Measurements from ENCODE around the gene NRXN3.

The NRXN3 gene

GRCh38 chr14:78170203-78170602, at the start of gene NRXN3:
NRXN3 (plus strand) TSS chr14:78170373; CDS start chr14:78243094, 72,721 bp downstream.
- peak in 1 of 2 experiments; percentile 33 for DNase-seq

GRCh38 chr14:78122436-78122835, 47.7 kb upstream of the NRXN3 start:
- DNase-seq = no peak

GRCh38 chr14:78123650-78124253, 46.4 kb upstream of the NRXN3 start:
- DNase-seq = no peak

DNA sequence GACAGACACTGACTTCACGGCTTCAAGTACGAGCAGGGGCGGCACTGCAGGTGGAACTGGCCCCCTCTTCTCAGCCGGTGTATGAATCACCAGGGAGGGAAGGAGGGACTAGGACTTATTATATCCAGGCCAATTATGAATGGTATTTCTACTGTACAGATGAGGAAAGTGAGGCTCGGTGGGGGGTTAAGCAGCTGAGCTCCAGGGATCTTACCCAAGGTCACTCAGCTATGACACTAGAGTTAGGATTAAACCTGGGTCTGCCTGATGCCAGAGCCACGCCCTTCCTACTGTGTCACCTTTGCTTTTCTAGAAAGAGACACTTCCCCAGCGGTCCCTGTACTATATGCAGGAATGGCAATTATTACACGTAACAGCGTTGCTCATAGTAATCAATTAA, 42.2 kb upstream of the NRXN3 start:
- no peak for DNase-seq

DNA sequence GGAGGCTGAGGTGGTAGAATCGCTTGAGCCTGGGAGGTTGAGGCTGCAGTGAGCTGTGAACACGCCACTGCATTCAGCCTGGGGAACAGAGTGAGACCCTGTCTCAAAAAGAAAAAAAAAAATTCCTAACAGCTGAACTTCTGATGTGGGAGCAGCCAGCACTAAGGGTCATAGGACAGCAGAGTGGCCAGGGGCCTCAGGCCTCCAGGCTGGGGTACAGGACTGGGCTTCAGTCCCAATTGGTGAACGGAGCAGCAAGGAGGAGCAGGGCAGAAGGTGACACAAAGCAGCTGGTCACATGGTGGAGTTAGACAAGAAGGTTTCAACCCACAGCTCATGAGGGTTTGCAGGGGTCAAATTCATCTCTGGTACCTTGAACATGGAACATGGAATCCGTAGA, 40.8 kb upstream of the NRXN3 start:
- no peak for DNase-seq

DNA sequence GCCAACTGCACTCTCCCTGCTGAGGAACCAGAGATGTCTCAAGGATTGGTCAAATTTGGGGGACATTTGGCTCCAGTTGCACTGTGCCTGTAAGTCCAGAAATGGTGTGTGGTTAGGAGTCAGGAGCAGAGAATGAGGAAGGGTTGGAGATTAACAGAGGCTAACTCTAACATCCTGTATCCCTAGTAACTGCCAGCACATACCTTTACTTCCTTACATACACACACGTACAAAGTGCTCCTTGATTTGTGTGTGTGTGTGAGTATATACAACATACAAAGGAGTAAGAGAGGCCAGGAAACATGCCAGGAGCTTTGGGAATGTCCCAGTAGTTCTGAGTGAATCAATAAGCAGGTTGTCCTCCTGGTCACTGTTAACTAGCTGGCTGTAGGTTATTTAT, 39.8 kb upstream of the NRXN3 start:
- no peak for DNase-seq

DNA sequence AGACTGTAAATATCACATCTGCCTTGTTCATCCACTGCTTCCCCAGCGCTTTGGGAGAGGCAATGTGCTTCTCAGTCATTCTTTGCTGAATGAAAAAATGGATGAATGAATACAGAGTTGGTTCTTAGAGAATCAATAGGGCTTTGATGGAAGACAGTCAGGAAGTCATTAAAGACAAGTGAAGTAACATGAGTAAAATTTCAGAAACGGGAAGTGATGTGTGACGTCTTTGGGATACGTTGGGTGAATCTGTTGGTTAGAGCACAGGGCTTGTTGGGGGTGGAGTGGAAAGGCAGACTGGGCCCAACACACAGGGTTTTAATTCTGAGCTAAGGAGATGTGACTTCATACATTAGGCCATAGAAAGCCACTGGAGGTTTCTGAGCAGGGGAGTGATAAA, 39.0 kb upstream of the NRXN3 start:
- no peak for DNase-seq

DNA sequence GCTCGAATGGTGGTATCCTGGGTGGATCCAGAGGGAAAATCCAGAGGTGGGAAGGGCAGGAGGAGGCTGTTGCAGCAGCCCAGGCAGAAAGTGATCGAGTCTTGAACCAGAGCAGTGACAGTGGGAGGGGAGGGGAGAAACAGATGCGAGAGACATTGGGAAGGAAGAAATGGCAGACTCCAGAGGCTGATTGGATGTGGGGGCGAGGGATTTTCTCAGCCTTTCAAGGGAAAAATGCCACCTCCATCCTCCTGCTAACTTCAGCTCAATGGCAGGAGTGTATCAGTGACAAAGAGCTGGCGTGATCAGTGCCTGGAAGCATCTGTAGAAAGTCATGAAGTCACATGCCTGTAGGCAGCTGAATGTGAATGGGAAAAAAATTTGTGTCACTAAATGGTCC, 38.6 kb upstream of the NRXN3 start:
- DNase-seq = no peak

DNA sequence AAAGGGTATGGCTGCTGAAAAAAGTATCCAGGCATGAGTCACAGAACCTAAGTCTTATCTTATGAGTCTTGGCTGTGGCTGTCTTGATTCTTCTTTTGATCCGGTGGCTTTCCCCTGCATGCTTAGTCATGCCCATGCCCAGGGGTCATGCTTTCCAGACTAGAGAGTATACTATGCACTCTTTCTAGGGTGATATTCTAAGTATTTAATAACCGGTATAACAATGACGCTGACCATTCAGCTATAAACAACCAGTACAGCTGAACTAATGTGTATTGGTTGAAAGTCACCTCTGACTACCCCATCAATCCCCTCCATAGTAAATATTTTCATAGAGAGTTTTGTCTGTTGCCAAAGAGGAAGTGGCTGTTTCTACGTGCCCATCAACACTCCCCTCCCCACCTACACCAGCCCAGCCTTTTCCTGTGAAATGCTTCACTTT, 34.7 kb upstream of the NRXN3 start:
- no peak for DNase-seq

GRCh38 chr14:78136695-78137094, 33.5 kb upstream of the NRXN3 start:
- DNase-seq = no peak

GRCh38 chr14:78141590-78141989, 28.6 kb upstream of the NRXN3 start:
- DNase-seq = peak in 1 of 2 experiments; percentile 1

- DNase-seq = no peak
These were observed 27.2 kb upstream of the NRXN3 start for GRCh38 chr14:78142998-78143397.

- no peak for DNase-seq
These were observed 26.6 kb upstream of the NRXN3 start for GRCh38 chr14:78143489-78144145.

GRCh38 chr14:78152201-78153063, 17.7 kb upstream of the NRXN3 start:
- DNase-seq = no peak

GRCh38 chr14:78153064-78153341, 17.2 kb upstream of the NRXN3 start:
- DNase-seq = no peak

- no peak for DNase-seq
These were observed 15.3 kb upstream of the NRXN3 start for GRCh38 chr14:78154827-78155226.

DNA sequence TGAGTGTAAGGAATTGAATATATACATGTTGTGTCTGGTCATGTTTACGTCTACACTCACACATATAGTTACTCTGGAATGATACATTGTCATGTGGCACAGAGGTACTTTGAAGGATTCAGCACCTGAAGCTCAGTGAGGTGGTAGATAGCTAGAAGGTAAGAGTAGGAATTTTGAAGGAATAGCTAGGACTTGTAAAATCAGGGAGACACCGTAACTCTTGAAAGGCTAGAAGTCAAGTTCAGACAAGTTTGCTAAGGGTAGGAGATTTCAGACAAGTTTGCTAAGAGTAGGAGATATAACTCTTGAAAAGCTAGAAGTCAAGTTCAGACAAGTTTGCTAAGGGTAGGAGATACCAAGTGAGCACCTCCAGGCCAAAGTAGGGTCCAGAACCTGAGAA, 14.0 kb upstream of the NRXN3 start:
- no peak for DNase-seq

GRCh38 chr14:78157494-78158437, 12.4 kb upstream of the NRXN3 start:
- no peak for DNase-seq

GRCh38 chr14:78162202-78162601, 8.0 kb upstream of the NRXN3 start:
- DNase-seq = no peak

- DNase-seq = peak in 1 of 2 experiments; percentile 65
These were observed 5.8 kb upstream of the NRXN3 start for GRCh38 chr14:78164226-78164853.

- DNase-seq = no peak
These were observed 2.3 kb downstream of the NRXN3 start for GRCh38 chr14:78172428-78172827.

DNA sequence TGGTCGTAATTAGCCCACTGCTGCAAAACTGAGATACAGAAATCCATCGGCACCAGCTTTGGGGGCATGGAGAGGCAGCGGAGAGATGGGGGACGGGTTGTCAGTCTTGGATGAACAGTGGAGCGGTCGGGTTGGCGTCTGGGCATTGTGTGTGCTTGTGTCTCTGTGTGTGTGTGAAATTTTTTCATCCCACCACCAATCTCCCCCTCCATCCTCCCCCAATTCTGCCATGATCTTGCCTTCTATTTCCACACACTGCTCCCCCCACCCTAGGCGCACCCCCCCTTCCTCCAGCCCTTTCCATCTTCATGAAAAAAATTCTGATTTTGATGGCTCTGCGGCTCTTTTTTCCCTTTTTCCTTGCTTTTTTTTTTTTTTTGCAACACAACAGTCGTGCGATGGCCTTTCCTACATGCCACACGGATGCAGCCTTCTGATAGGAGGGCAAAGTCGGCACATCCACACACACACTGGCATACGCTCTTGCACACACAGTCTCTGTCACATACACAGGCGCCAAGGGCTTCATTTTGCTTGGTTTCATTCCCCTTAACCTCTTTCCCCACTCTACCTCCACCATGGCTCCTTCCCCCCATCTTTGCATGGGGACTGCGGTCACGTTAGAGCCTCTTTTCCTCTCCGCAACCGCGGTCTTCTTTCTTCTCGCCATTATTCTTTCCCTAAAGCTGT, 3.3 kb downstream of the NRXN3 start:
- DNase-seq = no peak
